H54 (cell line): ENCODE measurements around the gene SRSF4.

Experiments
- DNase-seq: peaks from one replicate; pipeline ENCODE4 v3.0.0; 2011; ENCODE audit warnings: low spot score, mixed read lengths; ENCODE audit not compliant: insufficient read length
- FAIRE-seq: peaks from 3 replicates; lab custom pipeline; 2011; peaks lifted over from hg19 to GRCh38; lab: Jason Lieb, UNC
- POLR2A ChIP-seq: IDR thresholded peaks from 2 replicates; pipeline ENCODE4 v1.6.1; 2011; ENCODE audit warnings: low read depth, mild to moderate bottlenecking, low read length

The SRSF4 gene

GRCh38 chr1:29190718-29191117, 9.0 kb upstream of the SRSF4 start:
- no peak for FAIRE-seq
- no peak for DNase-seq
- no peak for TF ChIP-seq POLR2A

- DNase-seq (no peak), FAIRE-seq (no peak)
- no peak for TF ChIP-seq POLR2A
Measured at GRCh38 chr1:29186707-29187106, 5.0 kb upstream of the SRSF4 start.

GRCh38 chr1:29186252-29186651, 4.6 kb upstream of the SRSF4 start:
- DNase-seq, result no peak
- TF ChIP-seq POLR2A, result no peak
- FAIRE-seq, result no peak

GRCh38 chr1:29183287-29183686, 1.6 kb upstream of the SRSF4 start:
- DNase-seq (no peak), FAIRE-seq (no peak)
- no peak for TF ChIP-seq POLR2A

GRCh38 chr1:29180497-29181412, 945 bp downstream of the SRSF4 start:
- DNase-seq, result peak; percentile 11
- FAIRE-seq, result no peak
- TF ChIP-seq POLR2A, result no peak

GRCh38 chr1:29179641-29180184, 2.0 kb downstream of the SRSF4 start:
- FAIRE-seq (no peak), DNase-seq (no peak)
- no peak for TF ChIP-seq POLR2A

GRCh38 chr1:29177022-29177705, 4.5 kb downstream of the SRSF4 start:
- FAIRE-seq, result no peak
- DNase-seq, result no peak
- no peak for TF ChIP-seq POLR2A

GRCh38 chr1:29176576-29176975, 5.1 kb downstream of the SRSF4 start:
- TF ChIP-seq POLR2A, result no peak
- FAIRE-seq (no peak), DNase-seq (no peak)

GRCh38 chr1:29172415-29172939, 9.2 kb downstream of the SRSF4 start:
- FAIRE-seq (no peak), DNase-seq (no peak)
- no peak for TF ChIP-seq POLR2A

GRCh38 chr1:29171521-29171920, 10.2 kb downstream of the SRSF4 start:
- FAIRE-seq (no peak), DNase-seq (no peak)

GRCh38 chr1:29171089-29171488, 10.6 kb downstream of the SRSF4 start:
- FAIRE-seq (no peak), DNase-seq (no peak)
- no peak for TF ChIP-seq POLR2A

More at GRCh38 chr1:29171521-29171920, 10.2 kb downstream of the SRSF4 start:
- no peak for TF ChIP-seq POLR2A

GRCh38 chr1:29169976-29170375, 11.7 kb downstream of the SRSF4 start:
- TF ChIP-seq POLR2A, result no peak
- DNase-seq (no peak), FAIRE-seq (no peak)

GRCh38 chr1:29167904-29168303, 13.8 kb downstream of the SRSF4 start:
- FAIRE-seq (no peak), DNase-seq (no peak)
- TF ChIP-seq POLR2A, result no peak
